H1 (cell line): ENCODE results near the gene TNFRSF6B. TPM values are rescaled to one million over a fixed set of nuclear protein-coding genes. Genes with fewer than 3 reads are reported as not detected.

ENCODE experiments used
- SP2 ChIP-seq: IDR thresholded peaks from 2 replicates; pipeline ENCODE4 v1.6.1; 2012; ENCODE audit warnings: mild to moderate bottlenecking, low read length, inconsistent platforms
- polyA plus RNA-seq, 7 experiments: library from polyadenylated mRNA; depleted of rRNA in 3 of 7; stranded (reverse) in 5 of 7; unstranded in 2 of 7; fragments of >200 nt in 5 of 7; fragments of 200-250 nt in 2 of 7; gene quantifications; 1 replicate in 5 of 7; 2 replicates in 1 of 7; 4 replicates in 1 of 7; pipeline versions ENCODE4 v1.2.1 to v1.2.3, GENCODE V29; 2011 to 2013; ENCODE audit warnings: missing spikeins in 2 of 7, mixed read lengths in 2 of 7
- total RNA-seq: library from RNA; stranded (reverse); fragmentation: NEBNext Ultra II Directional; extraction: Animal tissue kit (Norgen Biotek cat#: 25700); gene quantifications from 2 replicates; pipeline ENCODE4 v1.2.1, GENCODE V29; 2021

The TNFRSF6B gene
- total and polyA plus RNA-seq, 2 of the 8 experiments (the other 6 are each of a cell fraction or from before 2014, with no cell fraction given): 3.1 TPM; not detected in 1

GRCh38 chr20:63691711-63692435, 4.6 kb upstream of the TNFRSF6B start (continued):
- TF ChIP-seq SP2: no peak
